HG03575 (cell line): ENCODE measurements around the gene GJC2.

Experiments used
- ATAC-seq: cut with Tn5 transposase; IDR thresholded peaks from one replicate; pipeline ENCODE4 v1.9.1; 2021; ENCODE audit not compliant: unreplicated experiment, insufficient number of reproducible peaks, low FRiP score; ENCODE audit errors: extremely low read depth

Gene GJC2

DNA sequence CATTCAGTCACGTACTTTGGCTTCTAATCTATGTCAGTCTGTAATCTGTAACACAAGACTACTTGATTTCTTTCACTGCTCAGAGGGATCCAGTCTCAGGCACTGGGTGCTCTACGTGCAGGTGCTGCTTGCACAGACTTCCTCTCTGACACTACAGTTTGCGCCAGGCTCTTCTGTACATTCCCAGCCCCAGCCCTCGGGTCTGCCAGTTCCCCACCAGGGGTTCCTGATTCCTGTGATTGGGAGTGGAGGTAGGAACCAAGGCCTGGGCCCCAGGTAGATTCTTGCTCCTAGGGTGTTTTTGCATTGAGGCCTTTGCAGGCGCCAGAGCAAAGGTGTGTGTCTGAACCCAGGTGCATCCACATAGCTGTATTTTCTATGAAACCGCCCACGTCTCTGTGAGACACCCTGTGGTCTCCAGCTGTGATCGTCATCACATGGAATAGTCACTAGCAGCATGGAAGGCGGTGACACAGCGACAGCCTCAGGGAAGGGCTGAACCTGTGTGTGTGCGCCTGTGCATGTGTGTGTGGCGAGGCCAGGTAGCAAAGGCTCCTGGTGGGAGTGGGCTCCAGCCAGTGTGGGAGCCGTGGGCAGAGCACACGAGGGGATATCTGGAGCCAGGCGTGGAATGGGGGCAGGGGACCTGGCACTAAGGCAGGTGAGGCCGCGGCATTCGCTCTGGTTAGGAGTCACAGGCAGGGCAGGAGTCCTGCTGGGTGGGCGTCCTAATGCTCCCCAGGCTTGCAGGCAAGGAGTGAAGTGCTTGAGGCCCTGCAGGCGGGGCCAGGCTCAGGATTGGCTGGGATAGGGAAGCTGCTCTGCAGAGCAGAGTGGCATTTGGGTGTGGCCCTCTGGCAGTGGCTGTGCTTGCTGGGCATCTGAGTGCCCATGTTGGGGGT, 5.2 kb downstream of the GJC2 start:
- ATAC-seq, result no peak

- no peak for ATAC-seq
Observed at GRCh38 chr1:228155596-228156514, 6.1 kb downstream of the GJC2 start.

- no peak for ATAC-seq
Observed at GRCh38 chr1:228156515-228156881, 6.8 kb downstream of the GJC2 start.

GRCh38 chr1:228156941-228157728, 7.4 kb downstream of the GJC2 start:
- ATAC-seq, result no peak

DNA sequence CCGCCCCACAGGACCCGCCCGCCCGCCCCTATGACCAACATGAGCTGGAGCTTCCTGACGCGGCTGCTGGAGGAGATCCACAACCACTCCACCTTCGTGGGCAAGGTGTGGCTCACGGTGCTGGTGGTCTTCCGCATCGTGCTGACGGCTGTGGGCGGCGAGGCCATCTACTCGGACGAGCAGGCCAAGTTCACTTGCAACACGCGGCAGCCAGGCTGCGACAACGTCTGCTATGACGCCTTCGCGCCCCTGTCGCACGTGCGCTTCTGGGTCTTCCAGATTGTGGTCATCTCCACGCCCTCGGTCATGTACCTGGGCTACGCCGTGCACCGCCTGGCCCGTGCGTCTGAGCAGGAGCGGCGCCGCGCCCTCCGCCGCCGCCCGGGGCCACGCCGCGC, 8.0 kb downstream of the GJC2 start:
- ATAC-seq, result no peak

DNA sequence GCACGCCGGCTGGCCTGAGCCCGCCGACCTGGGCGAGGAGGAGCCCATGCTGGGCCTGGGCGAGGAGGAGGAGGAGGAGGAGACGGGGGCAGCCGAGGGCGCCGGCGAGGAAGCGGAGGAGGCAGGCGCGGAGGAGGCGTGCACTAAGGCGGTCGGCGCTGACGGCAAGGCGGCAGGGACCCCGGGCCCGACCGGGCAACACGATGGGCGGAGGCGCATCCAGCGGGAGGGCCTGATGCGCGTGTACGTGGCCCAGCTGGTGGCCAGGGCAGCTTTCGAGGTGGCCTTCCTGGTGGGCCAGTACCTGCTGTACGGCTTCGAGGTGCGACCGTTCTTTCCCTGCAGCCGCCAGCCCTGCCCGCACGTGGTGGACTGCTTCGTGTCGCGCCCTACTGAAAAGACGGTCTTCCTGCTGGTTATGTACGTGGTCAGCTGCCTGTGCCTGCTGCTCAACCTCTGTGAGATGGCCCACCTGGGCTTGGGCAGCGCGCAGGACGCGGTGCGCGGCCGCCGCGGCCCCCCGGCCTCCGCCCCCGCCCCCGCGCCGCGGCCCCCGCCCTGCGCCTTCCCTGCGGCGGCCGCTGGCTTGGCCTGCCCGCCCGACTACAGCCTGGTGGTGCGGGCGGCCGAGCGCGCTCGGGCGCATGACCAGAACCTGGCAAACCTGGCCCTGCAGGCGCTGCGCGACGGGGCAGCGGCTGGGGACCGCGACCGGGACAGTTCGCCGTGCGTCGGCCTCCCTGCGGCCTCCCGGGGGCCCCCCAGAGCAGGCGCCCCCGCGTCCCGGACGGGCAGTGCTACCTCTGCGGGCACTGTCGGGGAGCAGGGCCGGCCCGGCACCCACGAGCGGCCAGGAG, 8.6 kb downstream of the GJC2 start:
- no peak for ATAC-seq

GRCh38 chr1:228159008-228159665, 9.4 kb downstream of the GJC2 start:
- no peak for ATAC-seq

GRCh38 chr1:228160201-228160761, 10.6 kb downstream of the GJC2 start:
- no peak for ATAC-seq

DNA sequence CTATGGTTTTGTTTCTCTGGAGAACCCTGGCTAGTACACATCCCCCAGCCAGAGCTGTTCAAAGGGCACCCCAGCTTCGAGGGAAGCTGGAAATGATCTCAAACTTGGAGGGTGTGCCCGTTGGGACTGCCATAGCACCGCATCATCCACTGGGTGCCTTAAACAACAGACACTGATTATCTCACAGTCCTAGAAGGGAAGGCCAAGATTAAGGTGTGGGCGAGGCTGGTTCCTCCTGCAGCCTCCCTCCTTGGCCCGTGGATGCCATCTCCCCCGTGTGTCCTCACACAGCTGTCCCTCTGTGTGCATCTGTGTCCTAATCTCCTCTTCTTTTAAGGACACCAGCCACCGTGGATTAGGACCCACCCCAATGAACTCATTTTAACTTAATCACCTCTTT, 11.6 kb downstream of the GJC2 start:
- no peak for ATAC-seq

DNA sequence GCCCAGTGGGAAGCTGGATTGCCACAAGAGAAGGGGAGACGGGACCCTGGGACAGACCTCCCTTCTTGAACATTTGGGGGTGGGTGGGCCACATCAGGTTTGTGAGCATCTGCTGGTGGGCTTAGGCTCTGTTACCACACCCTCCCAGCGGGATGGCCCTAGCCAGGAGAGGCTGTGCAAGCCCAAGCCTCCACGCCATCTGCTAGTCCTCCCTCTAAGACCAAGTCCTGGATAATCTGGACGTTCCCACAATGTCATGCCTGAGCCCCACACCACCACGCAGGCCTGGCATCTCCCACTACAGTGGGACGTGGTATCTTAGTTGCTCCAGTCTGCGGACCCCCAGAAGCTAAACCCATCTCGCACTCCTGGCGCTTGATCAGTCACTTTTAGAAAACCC, 12.1 kb downstream of the GJC2 start:
- ATAC-seq, result no peak

DNA sequence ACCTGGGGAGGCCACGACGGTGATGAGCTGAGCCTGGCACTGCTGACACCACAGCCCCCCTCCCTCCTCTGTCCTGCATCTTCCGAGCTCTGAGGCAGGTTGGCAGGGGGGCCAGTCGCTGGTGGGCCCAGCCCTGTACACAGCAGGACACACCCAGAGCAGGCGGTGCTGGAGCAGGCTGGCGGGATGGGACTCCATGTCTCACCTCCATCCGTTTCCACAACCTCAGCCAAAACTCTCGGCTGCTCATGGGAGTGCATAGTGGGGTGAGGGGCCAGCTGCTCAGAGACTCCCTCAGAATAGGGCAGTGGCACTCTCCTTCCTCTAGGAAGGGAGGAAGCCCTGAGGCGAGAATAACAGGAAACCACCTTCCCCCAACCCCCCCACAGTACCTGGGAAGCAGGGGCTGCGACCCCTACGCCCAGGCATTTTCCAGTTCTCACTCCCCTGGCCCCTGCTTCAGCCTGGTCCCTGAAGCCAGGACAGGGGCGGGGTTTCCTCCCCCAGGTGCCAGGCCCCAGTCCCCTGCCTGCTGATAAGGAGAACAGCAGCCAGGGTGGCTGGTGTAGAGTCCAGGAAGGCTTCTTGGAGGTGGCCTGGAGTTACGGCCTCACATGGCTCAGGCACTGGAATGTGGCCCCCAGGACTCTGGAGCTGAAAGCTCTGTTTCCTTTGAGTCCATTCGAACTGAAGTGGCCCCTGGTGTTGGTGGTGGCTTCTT, 12.7 kb downstream of the GJC2 start:
- ATAC-seq, result no peak

GRCh38 chr1:228163007-228163753, 13.4 kb downstream of the GJC2 start:
- ATAC-seq, result no peak

- ATAC-seq, result no peak
Observed at GRCh38 chr1:228163776-228164519, 14.2 kb downstream of the GJC2 start.

DNA sequence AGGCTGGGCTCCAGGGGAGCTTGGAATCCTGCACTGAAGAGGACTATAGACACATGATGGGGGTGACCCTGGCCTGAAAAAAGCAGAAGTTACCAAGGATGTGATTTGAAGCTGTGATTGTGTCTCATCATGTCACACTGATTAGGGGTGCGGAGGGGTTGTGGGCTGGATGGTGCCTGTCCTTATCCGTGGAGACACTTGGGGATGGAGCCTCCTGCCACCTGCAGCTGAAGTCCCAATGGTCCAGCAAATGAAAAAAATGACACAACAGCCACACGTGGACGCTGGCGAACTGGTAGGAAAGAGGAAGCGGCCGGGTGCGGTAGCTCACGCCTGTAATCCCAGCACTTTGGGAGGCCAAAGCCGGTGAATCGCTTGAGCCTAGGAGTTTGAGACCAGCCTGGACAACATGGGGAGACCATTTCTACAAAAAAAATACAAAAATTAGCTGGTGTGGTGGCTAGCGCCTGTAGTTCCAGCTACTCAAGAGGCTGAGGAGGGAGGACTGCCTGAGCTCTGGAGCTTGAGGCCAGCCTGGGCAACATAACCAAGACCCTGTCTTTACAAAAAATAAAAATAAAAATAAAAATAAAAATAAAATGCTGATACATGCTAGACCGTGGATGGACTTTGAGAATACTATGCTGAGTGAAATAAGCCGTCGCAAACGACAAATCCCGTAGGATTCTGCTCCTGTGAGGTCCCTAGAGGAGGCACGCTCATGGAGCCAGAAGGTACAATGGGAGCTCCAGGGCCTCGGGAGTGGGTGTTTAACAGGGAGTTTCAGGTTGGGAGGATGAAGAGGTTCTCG, 15.0 kb downstream of the GJC2 start:
- ATAC-seq, result peak; percentile 6
